ENCODE measurements around the gene EIF3A. TPM values are rescaled to one million over a fixed set of nuclear protein-coding genes. Genes with fewer than 3 reads are reported as not detected.
A peak's percentile ranks its signal among the peaks of the same experiment; 100 is the strongest.

The EIF3A gene
- total RNA-seq, 1 donor from 2014 or later: 146 TPM

GRCh38 chr10:118992496-118992895 is 88.1 kb downstream of the EIF3A start:
- Mint-ChIP-seq H3K4me1 (ENCODE audit: low read depth, unreplicated experiment) (no peaks in the 10 kb centered on the region), H3K27me3 (ENCODE audit: low read depth, unreplicated experiment) (peaks cover 13% of the 10 kb centered on the region), H3K4me3 (ENCODE audit: unreplicated experiment) (no peak overlapping the region), H3K9me3 (ENCODE audit: unreplicated experiment) (peaks cover 2% of the 10 kb centered on the region), H3K27ac (ENCODE audit: unreplicated experiment) (no peak overlapping the region), H3K36me3 (ENCODE audit: low read depth, unreplicated experiment) (no peaks in the 10 kb centered on the region)
- Histone ChIP-seq H3K9ac (ENCODE audit: low read length) (no peak overlapping the region), H3K27ac (ENCODE audit: low read depth, low read length) (no peak overlapping the region), H2AFZ (ENCODE audit: low read depth, low read length) (no peak overlapping the region), H3K27me3 (ENCODE audit: insufficient read depth, low read length) (peaks cover 6% of the 10 kb centered on the region), H3K36me3 (ENCODE audit: insufficient read depth, low read length) (no peaks in the 10 kb centered on the region), H3K4me2 (ENCODE audit: low read length) (no peak overlapping the region), H3K79me2 (ENCODE audit: insufficient read depth, low read length) (no peaks in the 10 kb centered on the region), H4K20me1 (ENCODE audit: insufficient read depth, low read length) (no peaks in the 10 kb centered on the region), H3K9me3 (ENCODE audit: insufficient read depth, low read depth, low read length) (no peaks in the 10 kb centered on the region), H3K4me1 (ENCODE audit: insufficient read depth, low read length) (no peaks in the 10 kb centered on the region), H3K4me3 (ENCODE audit: insufficient read depth, low read depth, low read length) (no peak overlapping the region)
- FAIRE-seq (no peak), DNase-seq (ENCODE audit: low read depth) (no peak)
- TF ChIP-seq CTCF (IDR thresholded peaks at IDR 0.05; ENCODE audit: insufficient read depth, low read depth, low read length): no peak
- TF ChIP-seq EZH2 (IDR thresholded peaks at IDR 0.05; ENCODE audit: insufficient read depth, low read length): no peak

GRCh38 chr10:118990326-118990725 is 90.3 kb downstream of the EIF3A start:
- peaks cover 3% of the 10 kb centered on the region for H3K36me3 Mint-ChIP-seq (ENCODE audit: low read depth, unreplicated experiment)
- H3K79me2 ChIP-seq (ENCODE audit: insufficient read depth, low read length): no peaks in the 10 kb centered on the region
- H3K36me3 ChIP-seq (ENCODE audit: insufficient read depth, low read length): no peaks in the 10 kb centered on the region
- no peak overlapping the region for H3K4me3 Mint-ChIP-seq (ENCODE audit: unreplicated experiment)
- no peak for FAIRE-seq
- peaks cover 9% of the 10 kb centered on the region for H3K9me3 Mint-ChIP-seq (ENCODE audit: unreplicated experiment)
- no peak overlapping the region for H3K27ac Mint-ChIP-seq (ENCODE audit: unreplicated experiment)
- no peaks in the 10 kb centered on the region for H3K4me1 Mint-ChIP-seq (ENCODE audit: low read depth, unreplicated experiment)
- H3K27me3 ChIP-seq (ENCODE audit: insufficient read depth, low read length): peaks cover 6% of the 10 kb centered on the region
- H3K9me3 ChIP-seq (ENCODE audit: insufficient read depth, low read depth, low read length): no peaks in the 10 kb centered on the region
- TF ChIP-seq EZH2 (IDR thresholded peaks at IDR 0.05; ENCODE audit: insufficient read depth, low read length) (no peak), CTCF (IDR thresholded peaks at IDR 0.05; ENCODE audit: insufficient read depth, low read depth, low read length) (no peak)
- no peak overlapping the region for H3K9ac ChIP-seq (ENCODE audit: low read length)
- DNase-seq (ENCODE audit: low read depth): no peak
- no peaks in the 10 kb centered on the region for H4K20me1 ChIP-seq (ENCODE audit: insufficient read depth, low read length)
- no peak overlapping the region for H3K27ac ChIP-seq (ENCODE audit: low read depth, low read length)
- no peak overlapping the region for H3K4me2 ChIP-seq (ENCODE audit: low read length)
- H3K4me1 ChIP-seq (ENCODE audit: insufficient read depth, low read length): no peaks in the 10 kb centered on the region
- H3K27me3 Mint-ChIP-seq (ENCODE audit: low read depth, unreplicated experiment): peaks cover 13% of the 10 kb centered on the region
- no peak overlapping the region for H3K4me3 ChIP-seq (ENCODE audit: insufficient read depth, low read depth, low read length)
- no peak overlapping the region for H2AFZ ChIP-seq (ENCODE audit: low read depth, low read length)

- Mint-ChIP-seq H3K27ac (ENCODE audit: unreplicated experiment) (no peak overlapping the region), H3K27me3 (ENCODE audit: low read depth, unreplicated experiment) (peaks cover 7% of the 10 kb centered on the region), H3K4me1 (ENCODE audit: low read depth, unreplicated experiment) (peaks cover 2% of the 10 kb centered on the region), H3K9me3 (ENCODE audit: unreplicated experiment) (peaks cover 16% of the 10 kb centered on the region), H3K36me3 (ENCODE audit: low read depth, unreplicated experiment) (peaks cover 3% of the 10 kb centered on the region), H3K4me3 (ENCODE audit: unreplicated experiment) (no peak overlapping the region)
- Histone ChIP-seq H3K36me3 (ENCODE audit: insufficient read depth, low read length) (no peaks in the 10 kb centered on the region), H3K9me3 (ENCODE audit: insufficient read depth, low read depth, low read length) (no peaks in the 10 kb centered on the region), H3K27ac (ENCODE audit: low read depth, low read length) (no peak overlapping the region), H3K4me2 (ENCODE audit: low read length) (no peak overlapping the region), H3K4me1 (ENCODE audit: insufficient read depth, low read length) (no peaks in the 10 kb centered on the region), H4K20me1 (ENCODE audit: insufficient read depth, low read length) (no peaks in the 10 kb centered on the region), H3K27me3 (ENCODE audit: insufficient read depth, low read length) (peaks cover 5% of the 10 kb centered on the region), H3K9ac (ENCODE audit: low read length) (no peak overlapping the region), H3K4me3 (ENCODE audit: insufficient read depth, low read depth, low read length) (no peak overlapping the region), H3K79me2 (ENCODE audit: insufficient read depth, low read length) (no peaks in the 10 kb centered on the region), H2AFZ (ENCODE audit: low read depth, low read length) (no peak overlapping the region)
- peak; percentile 26 for FAIRE-seq
- DNase-seq (ENCODE audit: low read depth): no peak
- TF ChIP-seq EZH2 (IDR thresholded peaks at IDR 0.05; ENCODE audit: insufficient read depth, low read length) (no peak), CTCF (IDR thresholded peaks at IDR 0.05; ENCODE audit: insufficient read depth, low read depth, low read length) (no peak)
Observed at GRCh38 chr10:118986815-118987790, 93.5 kb downstream of the EIF3A start.

All from astrocyte (in vitro differentiated cells and primary cell).